WERI-Rb-1 (cell line): ENCODE measurements around the gene ZNF341.

ENCODE experiments used
- DNase-seq: peaks from one replicate; pipeline ENCODE4 v3.0.0-alpha.2; 2020
- H3K27ac ChIP-seq: fragments of 250-450 bp; sonication (Bioruptor Pico); 2 replicates; pipeline ENCODE4 v1.5.1; 2020; ENCODE audit warnings: mild to moderate bottlenecking, moderate library complexity
- H3K27me3 ChIP-seq: fragments of 250-450 bp; sonication (Bioruptor Pico); 2 replicates; pipeline ENCODE4 v1.5.1; 2021; ENCODE audit warnings: mild to moderate bottlenecking, low read depth, moderate library complexity; ENCODE audit not compliant: insufficient read depth, severe bottlenecking
- H3K36me3 ChIP-seq: fragments of 250-450 bp; sonication (Bioruptor Pico); 2 replicates; pipeline ENCODE4 v1.5.1; 2020; ENCODE audit warnings: mild to moderate bottlenecking, moderate library complexity
- H3K4me3 ChIP-seq: 2 replicates; pipeline ENCODE4 v1.5.1; 2011; ENCODE audit warnings: low read depth, mild to moderate bottlenecking, control low read depth, low read length
- H3K9me3 ChIP-seq: fragments of 250-450 bp; sonication (Bioruptor Pico); 2 replicates; pipeline ENCODE4 v1.5.1; 2021; ENCODE audit warnings: mild to moderate bottlenecking, moderate library complexity; ENCODE audit not compliant: severe bottlenecking
- CTCF ChIP-seq: IDR thresholded peaks from 2 replicates; pipeline ENCODE4 v1.5.1; 2011; ENCODE audit warnings: low read depth, mild to moderate bottlenecking, control low read depth, inconsistent platforms, low read length

Gene ZNF341

GRCh38 chr20:33728463-33728862, 3.3 kb upstream of the ZNF341 start:
- Histone ChIP-seq H3K36me3 (no peaks in the 10 kb centered on the region), H3K9me3 (no peaks in the 10 kb centered on the region), H3K27ac (no peak overlapping the region), H3K27me3 (no peaks in the 10 kb centered on the region), H3K4me3 (no peak overlapping the region)
- no peak for DNase-seq
- TF ChIP-seq CTCF, result no peak

DNA sequence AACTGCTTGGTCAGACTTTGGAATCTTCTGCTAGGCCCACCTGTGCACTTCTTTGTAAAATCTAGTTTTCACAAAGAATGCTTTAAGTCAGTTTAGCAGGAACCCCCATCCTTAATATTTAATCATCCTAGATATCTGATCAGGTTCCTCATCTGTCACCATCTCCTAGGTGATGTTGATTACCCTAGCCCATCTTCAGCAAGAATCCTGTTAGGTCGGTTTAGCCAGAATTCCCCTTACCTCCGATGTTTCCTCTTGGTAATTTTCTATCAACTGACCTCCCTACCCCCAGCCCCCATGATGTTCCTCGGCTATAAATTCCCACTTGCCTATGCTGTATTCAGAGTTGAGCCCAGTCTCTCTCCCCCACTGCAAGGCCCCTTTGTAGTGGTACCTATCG, 2.7 kb upstream of the ZNF341 start:
- Histone ChIP-seq H3K36me3 (no peaks in the 10 kb centered on the region), H3K9me3 (no peaks in the 10 kb centered on the region), H3K4me3 (no peak overlapping the region), H3K27ac (no peak overlapping the region), H3K27me3 (no peaks in the 10 kb centered on the region)
- TF ChIP-seq CTCF, result no peak
- DNase-seq, result no peak

GRCh38 chr20:33730946-33731692, 677 bp upstream of the ZNF341 start:
- Histone ChIP-seq H3K9me3 (peaks cover 1% of the 10 kb centered on the region), H3K27me3 (no peaks in the 10 kb centered on the region), H3K36me3 (no peaks in the 10 kb centered on the region), H3K4me3 (0 out of 2 replicates have a peak overlapping the region, but pooled peaks have one; percentile 15), H3K27ac (peak overlapping the region; percentile 12)
- TF ChIP-seq CTCF, result no peak
- DNase-seq, result no peak

- peak; percentile 9; the same call in 1 of the 2 replicates for TF ChIP-seq CTCF
- peak; percentile 89 for DNase-seq
- H3K27me3 ChIP-seq, result no peaks in the 10 kb centered on the region
- H3K9me3 ChIP-seq, result peaks cover 14% of the 10 kb centered on the region
- H3K4me3 ChIP-seq, result peak overlapping the region; percentile 75
- peak overlapping the region; percentile 95 for H3K27ac ChIP-seq
- H3K36me3 ChIP-seq, result no peaks in the 10 kb centered on the region
Measured at GRCh38 chr20:33732166-33732970, 572 bp downstream of the ZNF341 start.

- no peak for DNase-seq
- no peak for TF ChIP-seq CTCF
Measured at GRCh38 chr20:33733654-33734576, 2.1 kb downstream of the ZNF341 start.

More at GRCh38 chr20:33733654-33734576, 2.1 kb downstream of the ZNF341 start:
- H3K27ac ChIP-seq, result no peak overlapping the region
- H3K27me3 ChIP-seq, result no peaks in the 10 kb centered on the region
- H3K9me3 ChIP-seq, result peaks cover 15% of the 10 kb centered on the region
- no peaks in the 10 kb centered on the region for H3K36me3 ChIP-seq
- H3K4me3 ChIP-seq, result no peak overlapping the region
